Endothelial cell of umbilical vein (primary cell): ENCODE data around the gene STIMATE. TPM values are rescaled to one million over a fixed set of nuclear protein-coding genes. Genes with fewer than 3 reads are reported as not detected.

Experiments used
- BruUV-seq: library from RNA; stranded (reverse); fragments of 400-500 nt; replicated peaks from 2 replicates; lab custom pipeline; 2021; lab: Mats Ljungman, UMichigan
- CTCF ChIA-PET: fragments of 300-600, 350-600 bp; sonication (Branson Sonifier 250); formaldehyde crosslinking; loops from one replicate; lab custom pipeline; 2021; ENCODE audit warnings: antibody characterized with exemption, inconsistent platforms; lab: Charles Lee
- POLR2A ChIA-PET: fragments of 300-600, 350-600 bp; sonication (Branson Sonifier 250); formaldehyde crosslinking; loops from one replicate; lab custom pipeline; 2021; ENCODE audit warnings: antibody characterized with exemption, inconsistent platforms; lab: Charles Lee
- DNase-seq: peaks from one replicate; pipeline ENCODE4 v3.0.0-alpha.2; 2011; ENCODE audit warnings: low read depth, low spot score
- FAIRE-seq: peaks from 2 replicates; lab custom pipeline; 2011; peaks lifted over from hg19 to GRCh38; lab: Jason Lieb, UNC
- H2AFZ ChIP-seq: 2 replicates; pipeline ENCODE4 v1.6.0; 2012; ENCODE audit warnings: low read depth, low read length, control low read depth, inconsistent platforms
- H3K27ac ChIP-seq: 2 replicates; pipeline ENCODE4 v1.5.1; 2011; ENCODE audit warnings: low read depth, mild to moderate bottlenecking, control low read depth, low read length, moderate library complexity; ENCODE audit not compliant: insufficient read depth
- H3K27me3 ChIP-seq, 2 experiments: 2 replicates each; pipeline versions ENCODE4 v1.6.0 to v1.6.1; 2011; ENCODE audit warnings: low read length in 2 of 2, mixed read lengths in 1 of 2; ENCODE audit not compliant: control insufficient read depth in 2 of 2, insufficient read depth in 2 of 2
- H3K36me3 ChIP-seq, 2 experiments: 2 replicates in 1 of 2; 3 replicates in 1 of 2; pipeline ENCODE4 v1.5.1; 2011; ENCODE audit warnings: low read length in 2 of 2, mild to moderate bottlenecking in 1 of 2, moderate library complexity in 1 of 2; ENCODE audit not compliant: control insufficient read depth in 2 of 2, insufficient read depth in 2 of 2; ENCODE audit errors: extremely low read depth in 1 of 2
- H3K4me1 ChIP-seq: 3 replicates; pipeline ENCODE4 v1.5.1; 2011; ENCODE audit warnings: mild to moderate bottlenecking, low read length; ENCODE audit not compliant: control insufficient read depth, insufficient read depth; ENCODE audit errors: extremely low read depth
- H3K4me2 ChIP-seq: 2 replicates; pipeline ENCODE4 v1.6.1; 2011; ENCODE audit warnings: low read length, control low read depth, mixed read lengths; ENCODE audit not compliant: insufficient read depth
- H3K4me3 ChIP-seq, 3 experiments: fragments of 200-600 bp in 1 of 3; sonication (generic), shearing (Covaris generic) in 1 of 3; replicated peaks in 1 of 3; 2 replicates each; pipeline ENCODE4 v1.5.1; 2011 to 2016; ENCODE audit warnings: control low read depth in 3 of 3, low read length in 3 of 3, mild to moderate bottlenecking in 2 of 3, inconsistent platforms in 1 of 3, low read depth in 1 of 3, moderate library complexity in 1 of 3; ENCODE audit not compliant: insufficient read depth in 1 of 3
- H3K79me2 ChIP-seq: 2 replicates; pipeline ENCODE4 v1.6.0; 2012; ENCODE audit warnings: low read length, inconsistent platforms; ENCODE audit not compliant: control insufficient read depth, insufficient read depth
- H3K9ac ChIP-seq: replicated peaks from 2 replicates; pipeline ENCODE3; 2011; ENCODE audit warnings: low read length, control low read depth; ENCODE audit not compliant: insufficient read depth; ENCODE audit errors: extremely low read depth
- H3K9me1 ChIP-seq: replicated peaks from 3 replicates; pipeline ENCODE4 v1.6.0; 2011; ENCODE audit warnings: mild to moderate bottlenecking, low read length; ENCODE audit not compliant: control insufficient read depth, insufficient read depth; ENCODE audit errors: extremely low read depth
- H3K9me3 ChIP-seq: replicated peaks from 2 replicates; pipeline ENCODE4 v1.5.1; 2012; ENCODE audit warnings: low read length, inconsistent platforms; ENCODE audit not compliant: control insufficient read depth, insufficient read depth
- H4K20me1 ChIP-seq: replicated peaks from 2 replicates; pipeline ENCODE3; 2011; ENCODE audit warnings: mild to moderate bottlenecking, low read length; ENCODE audit not compliant: control insufficient read depth, insufficient read depth; ENCODE audit errors: extremely low read depth
- CTCF ChIP-seq, 2 donors: IDR thresholded peaks; 1 replicate in 1 of 2; 2 replicates in 1 of 2; pipeline ENCODE4 v1.5.1; 2011; ENCODE audit warnings: low read length in 2 of 2, mild to moderate bottlenecking in 2 of 2, moderate library complexity in 2 of 2, control low read depth in 1 of 2, inconsistent platforms in 1 of 2, low read depth in 1 of 2; ENCODE audit not compliant: insufficient read depth in 1 of 2; ENCODE audit errors: extremely low read depth in 1 of 2
- EZH2 ChIP-seq: IDR thresholded peaks from 2 replicates; pipeline ENCODE4 v1.6.1; 2012; ENCODE audit warnings: borderline replicate concordance, low read depth, mild to moderate bottlenecking, moderate library complexity, low read length, inconsistent platforms; ENCODE audit not compliant: severe bottlenecking
- FOS ChIP-seq: IDR thresholded peaks from 2 replicates; pipeline ENCODE4 v1.6.1; 2011; ENCODE audit warnings: mild to moderate bottlenecking, low read length, moderate library complexity, borderline replicate concordance; ENCODE audit not compliant: insufficient read depth
- GATA2 ChIP-seq: IDR thresholded peaks from 2 replicates; pipeline ENCODE4 v1.7.0; 2011; ENCODE audit warnings: low read depth, mild to moderate bottlenecking, moderate library complexity, mixed read lengths, low read length; ENCODE audit not compliant: insufficient read length, insufficient read depth
- JUN ChIP-seq: IDR thresholded peaks from 2 replicates; pipeline ENCODE4 v1.6.1; 2011; ENCODE audit warnings: borderline replicate concordance, low read depth; ENCODE audit not compliant: insufficient read length, insufficient read depth
- MAX ChIP-seq: IDR thresholded peaks from 2 replicates; pipeline ENCODE4 v1.6.1; 2011; ENCODE audit not compliant: insufficient read depth, insufficient read length
- MYC ChIP-seq: IDR thresholded peaks from one replicate; pipeline ENCODE4 v1.6.1; 2011; ENCODE audit warnings: mild to moderate bottlenecking, low read depth, low read length
- POLR2A ChIP-seq: IDR thresholded peaks from 2 replicates; pipeline ENCODE4 v1.6.1; 2012; ENCODE audit warnings: low read depth, mild to moderate bottlenecking, control low read depth, low read length
- POLR2AphosphoS5 ChIP-seq: IDR thresholded peaks from 2 replicates; pipeline ENCODE4 v1.6.1; 2012; ENCODE audit warnings: low read depth, mild to moderate bottlenecking, control low read depth, low read length, moderate library complexity; ENCODE audit not compliant: insufficient read depth
- dilution Hi-C: fragments of 300-500 bp; cut with MboI; formaldehyde crosslinking; loops from one replicate; pipeline ENCODE4 v1.15.0; 2019; ENCODE audit warnings: low sequenced_read_pairs; ENCODE audit not compliant: extremely low pct_ligation_motif_present
- intact Hi-C: fragments of 100-400 bp; cut with micrococcal nuclease; formaldehyde crosslinking; loops from one replicate; pipeline ENCODE4 v1.10.0; 2022
- polyA plus RNA-seq, 4 experiments: library from polyadenylated mRNA; depleted of rRNA in 3 of 4; stranded (reverse) in 3 of 4; unstranded in 1 of 4; fragments of >200 nt; gene quantifications; 2 replicates each; pipeline versions ENCODE4 v1.2.1 to v1.2.3, GENCODE V29; 2011 to 2012; ENCODE audit warnings: missing spikeins in 1 of 4
- total RNA-seq: library from RNA; stranded (reverse); gene quantifications from 2 replicates; pipeline ENCODE4 v1.2.3, GENCODE V29; 2021

The STIMATE gene
- total and polyA plus RNA-seq, 2 donors (not counting 3 experiments of a cell fraction or from before 2014, with no cell fraction given) = 18.2 to 24.0 TPM

- dilution Hi-C loops = no loop called here
- Histone ChIP-seq H3K9ac (no peak overlapping the region), H3K36me3 (no peaks in the 10 kb centered on the region), H3K9me3 (no peaks in the 10 kb centered on the region), H3K79me2 (no peaks in the 10 kb centered on the region), H2AFZ (no peak overlapping the region), H3K4me2 (no peak overlapping the region), H3K27ac (no peak overlapping the region), H3K4me1 (no peaks in the 10 kb centered on the region), H3K4me3 (no peak overlapping the region), H4K20me1 (no peaks in the 10 kb centered on the region), H3K27me3 (no peaks in the 10 kb centered on the region), H3K9me1 (no peaks in the 10 kb centered on the region)
- no TSS peak for BruUV-seq
- TF ChIP-seq CTCF (IDR thresholded peaks at IDR 0.05; ENCODE audit: extremely low read depth in 1 of 2, insufficient read depth in 1 of 2, low read depth in 1 of 2, low read length in 2 of 2) (no peak), GATA2 (no peak), POLR2AphosphoS5 (no peak), MYC (no peak), POLR2A (no peak), JUN (no peak), MAX (no peak), EZH2 (no peak), FOS (no peak)
- no peak for FAIRE-seq
- intact Hi-C loops = no loop called here
- ChIA-PET CTCF (no interaction called here), POLR2A (no interaction called here)
- no peak for DNase-seq
Observed at GRCh38 chr3:52865994-52866393, 31.4 kb downstream of the STIMATE start.
